Mammary epithelial cell (primary cell): ENCODE results near the gene NUMA1.

Experiments
- CTCF ChIP-seq, 2 donors: IDR thresholded peaks in 1 of 2; conservative IDR thresholded peaks in 1 of 2; 2 replicates each; pipeline ENCODE4 v1.5.1; 2011 to 2012; ENCODE audit warnings: inconsistent platforms in 2 of 2, low read length in 2 of 2, mild to moderate bottlenecking in 2 of 2, control low read depth in 1 of 2, low read depth in 1 of 2; ENCODE audit not compliant: insufficient read depth in 1 of 2; ENCODE audit errors: extremely low read depth in 1 of 2
- EZH2 ChIP-seq: IDR thresholded peaks from 2 replicates; pipeline ENCODE4 v1.6.1; 2012; ENCODE audit warnings: low read length, inconsistent platforms, borderline replicate concordance

DNA sequence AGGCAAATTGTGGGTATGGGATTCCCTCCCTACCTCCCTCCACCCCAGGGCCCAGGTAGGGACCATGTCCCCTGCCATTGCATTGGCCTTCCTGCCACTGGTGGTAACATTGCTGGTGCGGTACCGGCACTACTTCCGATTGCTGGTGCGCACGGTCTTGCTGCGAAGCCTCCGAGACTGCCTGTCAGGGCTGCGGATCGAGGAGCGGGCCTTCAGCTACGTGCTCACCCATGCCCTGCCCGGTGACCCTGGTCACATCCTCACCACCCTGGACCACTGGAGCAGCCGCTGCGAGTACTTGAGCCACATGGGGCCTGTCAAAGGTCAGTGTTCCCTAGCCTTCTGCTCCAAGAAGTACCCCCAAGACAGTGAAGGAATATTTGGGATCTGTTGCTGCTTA is 25.5 kb upstream of the NUMA1 start, which contains the start of gene TOMT:
- no peak for TF ChIP-seq CTCF (conservative IDR thresholded peaks at IDR 0.05 in 1 of 2, IDR thresholded peaks at IDR 0.05 in 1 of 2; ENCODE audit: extremely low read depth in 1 of 2, insufficient read depth in 1 of 2, low read depth in 1 of 2, low read length in 2 of 2)
- no peak for TF ChIP-seq EZH2
